Gastroesophageal sphincter (tissue), 4 donors: Measurements from ENCODE around the gene GDPGP1. TPM values are rescaled to one million over a fixed set of nuclear protein-coding genes. Genes with fewer than 3 reads are reported as not detected.

Source experiments
- ATAC-seq: fragments of 150-250 bp; one replicate; pipeline ENCODE4 v1.9.1; 2016; ENCODE audit warnings: mild to moderate bottlenecking, moderate library complexity
- H3K27ac ChIP-seq, 4 donors: fragments of 200-600 bp; sonication (generic) in 3 of 4; 1 replicate in 3 of 4; 2 replicates in 1 of 4; pipeline ENCODE4 v1.5.1; 2016 to 2019
- H3K27me3 ChIP-seq: fragments of 200-600 bp; sonication (generic); one replicate; pipeline ENCODE4 v1.5.1; 2019
- H3K36me3 ChIP-seq, 2 donors: fragments of 200-600 bp; sonication (generic); one replicate each; pipeline ENCODE4 v1.5.1; 2019; ENCODE audit warnings: control low read depth in 1 of 2
- H3K4me1 ChIP-seq, 3 donors: fragments of 200-600 bp; sonication (generic); 1 replicate in 2 of 3; 2 replicates in 1 of 3; pipeline ENCODE4 v1.5.1; 2016 to 2019; ENCODE audit warnings: control low read depth in 2 of 3
- H3K4me3 ChIP-seq, 2 donors: fragments of 200-600 bp; sonication (generic); one replicate each; pipeline ENCODE4 v1.5.1; 2019; ENCODE audit warnings: mild to moderate bottlenecking in 1 of 2, moderate library complexity in 1 of 2
- H3K9me3 ChIP-seq, 3 donors: fragments of 200-600 bp; sonication (generic); one replicate each; pipeline ENCODE4 v1.5.1; 2017 to 2019; ENCODE audit warnings: control low read depth in 2 of 3
- EP300 ChIP-seq: sonication (generic); formaldehyde crosslinking; IDR thresholded peaks from one replicate; pipeline ENCODE4 v1.6.1; 2017; ENCODE audit warnings: antibody characterized with exemption, mild to moderate bottlenecking
- POLR2A ChIP-seq, 2 donors: fragments of 450-650 bp; IDR thresholded peaks; one replicate each; pipeline ENCODE4 v1.6.1; 2017; ENCODE audit warnings: antibody characterized with exemption in 2 of 2, mild to moderate bottlenecking in 2 of 2, moderate library complexity in 1 of 2
- POLR2AphosphoS5 ChIP-seq: sonication (generic); formaldehyde crosslinking; IDR thresholded peaks from one replicate; pipeline ENCODE4 v1.6.1; 2017; ENCODE audit warnings: antibody characterized with exemption
- WGBS, 2 donors: methylation state at CpG; one replicate each; pipeline ENCODE4 v1.1.5; 2018; ENCODE audit warnings: low coverage in 1 of 2; 5-methylcytosine and 5-hydroxymethylcytosine counted together
- total RNA-seq, 4 donors: library from RNA; depleted of rRNA; stranded (reverse); fragments of >200 nt; gene quantifications; one replicate each; pipeline ENCODE4 v1.1.0, GENCODE V29; 2016
- TF ChIP-seq, protein P1 (sequence below), 4 experiments: fragments of 200-600 bp in 2 of 4; fragments of 450-650 bp in 2 of 4; sonication (generic) in 1 of 4; IDR thresholded peaks; one replicate each; pipeline ENCODE4 v1.5.1; 2017 to 2019; ENCODE audit warnings: antibody characterized with exemption in 4 of 4, mild to moderate bottlenecking in 2 of 4, moderate library complexity in 2 of 4

Gene GDPGP1
- total RNA-seq, 4 donors from 2014 or later, result 2.0 to 8.9 (median 7.5) TPM

DNA sequence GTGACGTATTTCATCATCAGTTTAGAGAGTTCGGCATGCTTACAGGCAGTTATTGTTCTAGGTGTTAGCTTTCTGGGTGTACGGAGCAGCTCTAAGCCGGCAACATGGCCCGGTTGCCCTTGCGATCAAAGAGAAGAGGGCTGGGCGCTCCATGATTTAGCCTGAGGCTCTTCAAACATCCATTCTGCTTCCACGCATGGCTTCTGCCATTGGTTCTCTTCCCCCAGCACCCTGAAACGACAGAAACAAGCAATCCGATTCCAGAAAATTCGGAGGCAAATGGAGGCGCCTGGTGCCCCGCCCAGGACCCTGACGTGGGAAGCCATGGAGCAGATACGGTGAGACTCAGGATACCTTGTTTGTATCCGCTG lies 32.0 kb downstream of the GDPGP1 start:
- Histone ChIP-seq H3K27ac (peak overlapping the region; percentile 92 to 99 (median 98)), H3K4me1 (peaks cover 9 to 58% (median 24%) of the 10 kb centered on the region in 3 donors), H3K4me3 (peak overlapping the region; percentile 70 to 86), H3K9me3 (no peaks in the 10 kb centered on the region), H3K27me3 (no peaks in the 10 kb centered on the region), H3K36me3 (peaks cover 0 to 26% of the 10 kb centered on the region in 2 donors)
- peak; percentile 11 for ATAC-seq
- TF ChIP-seq POLR2A (IDR thresholded peaks at IDR 0.05) (no peak), POLR2AphosphoS5 (no peak)
- TF ChIP-seq, protein P1, sequence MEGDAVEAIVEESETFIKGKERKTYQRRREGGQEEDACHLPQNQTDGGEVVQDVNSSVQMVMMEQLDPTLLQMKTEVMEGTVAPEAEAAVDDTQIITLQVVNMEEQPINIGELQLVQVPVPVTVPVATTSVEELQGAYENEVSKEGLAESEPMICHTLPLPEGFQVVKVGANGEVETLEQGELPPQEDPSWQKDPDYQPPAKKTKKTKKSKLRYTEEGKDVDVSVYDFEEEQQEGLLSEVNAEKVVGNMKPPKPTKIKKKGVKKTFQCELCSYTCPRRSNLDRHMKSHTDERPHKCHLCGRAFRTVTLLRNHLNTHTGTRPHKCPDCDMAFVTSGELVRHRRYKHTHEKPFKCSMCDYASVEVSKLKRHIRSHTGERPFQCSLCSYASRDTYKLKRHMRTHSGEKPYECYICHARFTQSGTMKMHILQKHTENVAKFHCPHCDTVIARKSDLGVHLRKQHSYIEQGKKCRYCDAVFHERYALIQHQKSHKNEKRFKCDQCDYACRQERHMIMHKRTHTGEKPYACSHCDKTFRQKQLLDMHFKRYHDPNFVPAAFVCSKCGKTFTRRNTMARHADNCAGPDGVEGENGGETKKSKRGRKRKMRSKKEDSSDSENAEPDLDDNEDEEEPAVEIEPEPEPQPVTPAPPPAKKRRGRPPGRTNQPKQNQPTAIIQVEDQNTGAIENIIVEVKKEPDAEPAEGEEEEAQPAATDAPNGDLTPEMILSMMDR (IDR thresholded peaks at IDR 0.05), result no peak
- WGBS, 2 donors, result 0% methylated on average over 2 to 3 of the region's 16 CpGs

DNA sequence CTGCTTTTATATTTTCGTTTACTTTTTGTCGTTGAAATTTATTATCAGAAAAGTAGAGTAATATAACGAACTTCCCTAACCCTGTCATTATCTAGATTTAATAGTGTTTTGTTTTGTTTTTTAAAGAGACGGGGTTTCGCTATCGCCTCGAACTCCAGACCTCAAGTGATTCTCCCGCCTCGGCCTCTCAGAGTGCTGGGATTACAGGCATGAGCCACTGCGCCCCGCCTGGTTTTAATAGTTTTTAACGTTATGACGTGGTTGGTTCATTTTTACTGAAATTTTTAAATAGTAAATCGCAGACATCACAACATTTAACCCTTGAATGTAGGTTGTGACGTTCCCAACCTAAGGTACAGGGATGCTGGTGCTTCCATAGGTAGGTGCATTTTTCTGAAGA lies 32.5 kb downstream of the GDPGP1 start:
- no peak for TF ChIP-seq POLR2A (IDR thresholded peaks at IDR 0.05)
- no peak for TF ChIP-seq EP300
- no peak for TF ChIP-seq POLR2AphosphoS5
- TF ChIP-seq, protein P1 (IDR thresholded peaks at IDR 0.05), result no peak
- 5 to 12% methylated on average over 15 of the region's 15 CpGs for WGBS, 2 donors
- Histone ChIP-seq H3K4me1 (peaks cover 9 to 62% (median 24%) of the 10 kb centered on the region in 3 donors), H3K27ac (peak overlapping the region; percentile 92 to 99 (median 98)), H3K27me3 (no peaks in the 10 kb centered on the region), H3K9me3 (no peaks in the 10 kb centered on the region), H3K4me3 (peak overlapping the region; percentile 70 to 86), H3K36me3 (peaks cover 0 to 30% of the 10 kb centered on the region in 2 donors)
- ATAC-seq, result no peak

DNA sequence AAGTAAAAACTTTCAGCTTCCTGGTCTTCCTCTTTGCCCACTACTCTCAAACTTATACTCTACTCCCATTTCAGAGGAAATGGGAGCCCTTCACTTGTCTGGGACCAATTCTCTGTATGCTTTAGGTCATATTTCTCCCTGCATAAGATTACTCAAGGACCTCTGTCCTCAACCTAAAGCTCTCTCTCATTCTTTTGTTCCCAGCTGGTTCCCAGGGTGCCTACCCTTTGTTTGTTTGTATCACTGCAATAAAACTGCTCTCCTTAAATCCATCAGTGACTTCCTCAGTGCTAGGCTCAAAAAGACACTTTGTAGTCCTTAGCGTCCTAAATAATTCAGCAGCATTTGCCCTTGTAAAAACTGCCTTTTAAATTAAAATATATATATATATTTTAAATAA lies 34.4 kb downstream of the GDPGP1 start:
- Histone ChIP-seq H3K4me1 (peaks cover 9 to 79% (median 24%) of the 10 kb centered on the region in 3 donors), H3K36me3 (peaks cover 0 to 50% of the 10 kb centered on the region in 2 donors), H3K27ac (no peak overlapping the region), H3K27me3 (no peaks in the 10 kb centered on the region), H3K4me3 (peak overlapping the region in 1 of 2 donors; percentile 86), H3K9me3 (no peaks in the 10 kb centered on the region)
- TF ChIP-seq, protein P1 (IDR thresholded peaks at IDR 0.05), result no peak
- TF ChIP-seq POLR2A (IDR thresholded peaks at IDR 0.05), result no peak
- no peak for TF ChIP-seq EP300
- TF ChIP-seq POLR2AphosphoS5, result no peak
- 50 to 56% methylated on average over 1 of the region's 1 CpG for WGBS, 2 donors
- no peak for ATAC-seq

DNA sequence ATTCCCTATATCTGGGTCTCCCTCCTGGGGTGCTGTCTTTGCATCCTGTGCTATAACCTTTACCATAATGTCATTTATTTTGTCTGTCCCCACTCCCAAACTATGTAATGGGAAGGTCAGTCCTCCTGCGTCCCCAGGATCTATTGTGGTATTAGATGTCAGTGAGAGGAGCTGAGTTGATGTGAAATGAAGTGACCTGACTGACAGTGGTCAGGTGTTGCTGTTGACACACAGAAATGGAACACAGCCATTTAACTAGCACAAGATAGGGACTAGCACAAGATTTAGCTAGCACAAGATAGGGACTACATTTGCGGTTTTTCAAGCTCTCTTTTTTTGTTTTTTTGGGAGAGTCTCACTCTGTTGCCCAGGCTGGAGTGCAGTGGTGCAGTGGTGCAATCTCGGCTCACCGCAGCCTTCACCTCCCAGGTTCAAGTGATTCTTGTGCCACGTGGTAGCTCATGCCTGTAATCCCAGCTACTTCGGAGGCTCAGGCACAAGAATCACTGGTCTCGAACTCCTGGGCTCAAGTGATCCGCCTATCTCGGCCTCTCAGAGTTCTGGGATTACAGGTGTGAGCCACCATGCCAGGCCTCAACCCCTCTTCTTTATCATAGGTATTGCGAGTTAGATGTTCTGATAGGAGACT lies 36.6 kb downstream of the GDPGP1 start:
- ATAC-seq, result no peak
- H3K36me3 ChIP-seq, result peaks cover 0 to 72% of the 10 kb centered on the region in 2 donors
- no peak overlapping the region for H3K4me3 ChIP-seq
- 94 to 100% methylated on average over 2 to 3 of the region's 10 CpGs for WGBS, 2 donors
- no peaks in the 10 kb centered on the region for H3K27me3 ChIP-seq
- no peaks in the 10 kb centered on the region for H3K9me3 ChIP-seq
- H3K4me1 ChIP-seq, result peaks cover 7 to 71% (median 16%) of the 10 kb centered on the region in 3 donors
- TF ChIP-seq POLR2A (IDR thresholded peaks at IDR 0.05) (no peak), EP300 (no peak), POLR2AphosphoS5 (no peak)
- TF ChIP-seq, protein P1 (IDR thresholded peaks at IDR 0.05), result no peak
- H3K27ac ChIP-seq, result no peak overlapping the region
